A673 (cell line): Measurements from ENCODE around the gene OSBPL3. TPM values are rescaled to one million over a fixed set of nuclear protein-coding genes. Genes with fewer than 3 reads are reported as not detected.

Source experiments
- BruUV-seq: library from RNA; stranded (reverse); fragments of 400-500 nt; replicated peaks from 2 replicates; lab custom pipeline; 2021; lab: Mats Ljungman, UMichigan
- CTCF ChIA-PET: fragments of 300-600 bp; sonication (Branson Sonifier 250); formaldehyde crosslinking; loops from one replicate; lab custom pipeline; 2022; ENCODE audit warnings: antibody characterized with exemption; lab: Charles Lee
- POLR2A ChIA-PET: fragments of 300-600 bp; sonication (Branson Sonifier 250); formaldehyde crosslinking; loops from one replicate; lab custom pipeline; 2022; ENCODE audit warnings: antibody characterized with exemption; ENCODE audit not compliant: low non-redundant PET; lab: Charles Lee
- DNase-seq: peaks from one replicate; pipeline ENCODE4 v3.0.0-alpha.2; 2015; ENCODE audit warnings: low spot score
- H3K27ac ChIP-seq: fragments of 200-600 bp; sonication (generic); 2 replicates; pipeline ENCODE4 v1.5.1; 2016; ENCODE audit warnings: mixed run types, low read depth, mild to moderate bottlenecking, mixed read lengths, antibody characterized with exemption, low read length; ENCODE audit not compliant: poor library complexity, severe bottlenecking
- H3K27me3 ChIP-seq: fragments of 200-600 bp; sonication (generic); replicated peaks from 2 replicates; pipeline ENCODE4 v1.6.1; 2017; ENCODE audit warnings: mixed run types, low read depth, mild to moderate bottlenecking, mixed read lengths, antibody characterized with exemption, low read length; ENCODE audit not compliant: insufficient read depth, poor library complexity
- H3K36me3 ChIP-seq: fragments of 200-600 bp; sonication (generic); 2 replicates; pipeline ENCODE4 v1.6.1; 2016; ENCODE audit warnings: mixed run types, mild to moderate bottlenecking, mixed read lengths, antibody characterized with exemption, low read length; ENCODE audit not compliant: insufficient read depth, poor library complexity, severe bottlenecking
- H3K4me1 ChIP-seq: fragments of 200-600 bp; sonication (generic); 2 replicates; pipeline ENCODE4 v1.6.1; 2017; ENCODE audit warnings: mixed run types, mild to moderate bottlenecking, mixed read lengths, antibody characterized with exemption, low read length; ENCODE audit not compliant: insufficient read depth, poor library complexity, severe bottlenecking
- H3K4me3 ChIP-seq: fragments of 200-600 bp; sonication (generic); 2 replicates; pipeline ENCODE4 v1.5.1; 2016; ENCODE audit warnings: low read depth, mixed run types, mild to moderate bottlenecking, mixed read lengths, low read length; ENCODE audit not compliant: poor library complexity, severe bottlenecking
- H3K9me3 ChIP-seq: fragments of 200-600 bp; sonication (generic); 2 replicates; pipeline ENCODE4 v1.6.1; 2016; ENCODE audit warnings: mixed run types, low read depth, mild to moderate bottlenecking, mixed read lengths, antibody characterized with exemption, low read length; ENCODE audit not compliant: poor library complexity, severe bottlenecking
- CTCF ChIP-seq: fragments of 300-800, 200-600 bp; sonication (generic); conservative IDR thresholded peaks from 2 replicates; pipeline ENCODE4 v1.5.1; 2017; ENCODE audit warnings: low read depth, mild to moderate bottlenecking, antibody characterized with exemption, low read length, moderate library complexity, mixed read lengths
- EZH2 ChIP-seq: fragments of 200-600 bp; sonication (generic); IDR thresholded peaks from 2 replicates; pipeline ENCODE4 v1.6.1; 2017; ENCODE audit warnings: borderline replicate concordance, low read depth, mild to moderate bottlenecking, mixed read lengths, antibody characterized with exemption, low read length; ENCODE audit not compliant: poor library complexity, severe bottlenecking
- intact Hi-C: fragments of 100-400 bp; cut with micrococcal nuclease; formaldehyde crosslinking; loops from one replicate; pipeline ENCODE4 v1.10.0; 2022; ENCODE audit not compliant: unreplicated experiment
- total RNA-seq: library from RNA; stranded (reverse); gene quantifications from 2 replicates; pipeline ENCODE4 v1.2.3, GENCODE V29; 2021

OSBPL3 gene
- total RNA-seq, 1 experiment from 2014 or later: 21.4 TPM

GRCh38 chr7:24851786-24852185 is 128.2 kb downstream of the OSBPL3 start:
- TF ChIP-seq CTCF (no peak), EZH2 (no peak)
- no TSS peak for BruUV-seq
- Histone ChIP-seq H3K36me3 (no peaks in the 10 kb centered on the region), H3K4me1 (no peaks in the 10 kb centered on the region), H3K27ac (no peak overlapping the region), H3K27me3 (no peaks in the 10 kb centered on the region), H3K4me3 (no peak overlapping the region), H3K9me3 (no peaks in the 10 kb centered on the region)
- DNase-seq: peak; percentile 47
- POLR2A ChIA-PET: no interaction called here
- CTCF ChIA-PET: no interaction called here
- intact Hi-C loops: no loop called here

- Histone ChIP-seq H3K4me1 (peaks cover 1% of the 10 kb centered on the region), H3K27ac (no peak overlapping the region), H3K9me3 (no peaks in the 10 kb centered on the region), H3K27me3 (no peaks in the 10 kb centered on the region), H3K4me3 (no peak overlapping the region), H3K36me3 (no peaks in the 10 kb centered on the region)
- no peak for TF ChIP-seq EZH2
- TF ChIP-seq CTCF: no peak
- intact Hi-C loops: no loop called here
- ChIA-PET POLR2A (no interaction called here), CTCF (no interaction called here)
- BruUV-seq: no TSS peak
- no peak for DNase-seq
These were observed 131.1 kb downstream of the OSBPL3 start for GRCh38 chr7:24848878-24849277.

GRCh38 chr7:24847754-24848153 is 132.2 kb downstream of the OSBPL3 start:
- BruUV-seq: no TSS peak
- H3K4me3 ChIP-seq: no peak overlapping the region

More at GRCh38 chr7:24847754-24848153, 132.2 kb downstream of the OSBPL3 start:
- no peak for TF ChIP-seq CTCF
- Histone ChIP-seq H3K4me1 (peaks cover 4% of the 10 kb centered on the region), H3K27me3 (no peaks in the 10 kb centered on the region), H3K27ac (no peak overlapping the region), H3K36me3 (no peaks in the 10 kb centered on the region), H3K9me3 (no peaks in the 10 kb centered on the region)
- intact Hi-C loops: no loop called here
- POLR2A ChIA-PET: no interaction called here
- CTCF ChIA-PET: no interaction called here
- no peak for DNase-seq
